ENCODE data around the gene MAP2K5. TPM values are rescaled to one million over a fixed set of nuclear protein-coding genes. Genes with fewer than 3 reads are reported as not detected.

MAP2K5 gene
- total RNA-seq, 1 donor, result 8.9 TPM

DNA sequence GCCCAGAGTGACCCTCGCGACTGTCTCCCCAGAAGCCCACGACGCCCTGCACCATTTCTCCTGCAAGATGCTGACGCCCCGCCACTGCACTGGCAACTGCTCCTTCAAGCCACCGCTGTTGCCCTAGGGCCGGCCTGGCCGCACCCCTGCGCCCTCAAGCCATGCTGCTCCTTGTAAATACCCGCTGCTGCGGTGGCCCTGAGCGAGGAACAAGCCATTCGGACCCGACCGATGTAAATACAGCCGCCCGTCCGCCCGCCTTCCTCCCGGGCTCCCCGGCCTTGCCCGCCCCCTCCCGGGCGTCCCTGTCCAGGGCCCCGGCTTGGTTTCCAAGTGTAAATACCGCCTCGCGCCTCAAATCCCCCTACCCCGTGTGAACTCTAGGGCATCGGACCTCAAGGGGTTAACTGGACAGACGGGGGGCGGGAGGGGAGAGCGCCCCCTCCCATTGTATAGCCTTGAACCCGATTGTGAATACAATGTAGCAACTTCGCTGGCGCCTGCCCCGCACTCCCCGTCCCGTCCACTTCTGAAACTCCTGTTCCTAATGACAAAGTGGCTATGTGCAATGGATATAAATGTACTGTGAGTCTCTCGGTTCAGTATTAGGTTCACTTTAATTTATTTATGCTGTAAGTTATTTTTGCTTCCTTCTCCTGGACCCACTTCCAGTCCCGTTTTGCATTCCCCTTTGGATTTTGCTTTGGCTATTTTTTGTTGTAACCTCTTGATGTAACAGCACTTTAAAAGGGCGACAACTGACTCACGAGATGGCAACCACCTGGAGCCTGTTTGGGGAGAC, 291.4 kb downstream of the MAP2K5 start:
- no peak overlapping the region for H3K4me3 ChIP-seq (ENCODE audit: low read depth, low read length)
- TF ChIP-seq, protein P1, sequence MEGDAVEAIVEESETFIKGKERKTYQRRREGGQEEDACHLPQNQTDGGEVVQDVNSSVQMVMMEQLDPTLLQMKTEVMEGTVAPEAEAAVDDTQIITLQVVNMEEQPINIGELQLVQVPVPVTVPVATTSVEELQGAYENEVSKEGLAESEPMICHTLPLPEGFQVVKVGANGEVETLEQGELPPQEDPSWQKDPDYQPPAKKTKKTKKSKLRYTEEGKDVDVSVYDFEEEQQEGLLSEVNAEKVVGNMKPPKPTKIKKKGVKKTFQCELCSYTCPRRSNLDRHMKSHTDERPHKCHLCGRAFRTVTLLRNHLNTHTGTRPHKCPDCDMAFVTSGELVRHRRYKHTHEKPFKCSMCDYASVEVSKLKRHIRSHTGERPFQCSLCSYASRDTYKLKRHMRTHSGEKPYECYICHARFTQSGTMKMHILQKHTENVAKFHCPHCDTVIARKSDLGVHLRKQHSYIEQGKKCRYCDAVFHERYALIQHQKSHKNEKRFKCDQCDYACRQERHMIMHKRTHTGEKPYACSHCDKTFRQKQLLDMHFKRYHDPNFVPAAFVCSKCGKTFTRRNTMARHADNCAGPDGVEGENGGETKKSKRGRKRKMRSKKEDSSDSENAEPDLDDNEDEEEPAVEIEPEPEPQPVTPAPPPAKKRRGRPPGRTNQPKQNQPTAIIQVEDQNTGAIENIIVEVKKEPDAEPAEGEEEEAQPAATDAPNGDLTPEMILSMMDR (IDR thresholded peaks at IDR 0.05; ENCODE audit: insufficient read depth, low read length), result peak; percentile 57
- DNase-seq (ENCODE audit: low read depth), result no peak

DNA sequence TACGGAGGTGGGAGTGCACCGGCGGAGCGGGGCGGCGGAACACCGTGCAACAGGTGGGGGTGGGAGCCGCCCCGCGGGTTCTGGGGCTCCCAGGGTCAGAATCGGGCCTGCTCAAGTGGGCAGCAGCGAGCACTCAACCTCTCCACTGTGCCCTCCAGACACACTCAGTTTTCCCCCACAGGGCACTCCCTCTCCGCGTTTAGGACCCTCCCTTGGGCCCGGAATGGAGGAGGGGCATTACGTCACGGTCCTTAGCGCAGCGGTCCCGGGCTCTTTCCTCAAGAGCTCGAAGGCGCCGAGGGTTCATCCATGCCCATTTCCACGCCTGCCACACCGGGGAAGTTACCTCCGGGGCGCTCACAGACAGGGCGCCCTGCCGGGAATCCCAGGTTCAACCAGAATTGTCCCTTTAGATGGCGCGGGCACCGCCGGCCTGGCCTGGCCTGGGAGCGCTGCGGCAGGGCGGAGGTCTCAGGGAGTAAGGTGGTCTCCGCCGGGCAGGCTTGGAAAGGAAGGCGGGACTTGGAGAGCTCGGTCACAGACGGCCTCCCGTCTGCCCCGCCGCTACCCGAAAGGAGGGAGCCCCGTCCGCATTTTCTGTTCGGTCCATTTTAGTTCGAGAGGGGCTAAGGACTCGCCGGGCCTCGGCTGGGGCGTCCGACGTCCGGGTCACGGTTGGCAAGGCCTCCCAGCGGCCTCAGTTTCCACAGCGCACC, 292.2 kb downstream of the MAP2K5 start:
- DNase-seq (ENCODE audit: low read depth), result no peak
- no peak overlapping the region for H3K4me3 ChIP-seq (ENCODE audit: low read depth, low read length)
- TF ChIP-seq, protein P1 (IDR thresholded peaks at IDR 0.05; ENCODE audit: insufficient read depth, low read length), result no peak

DNA sequence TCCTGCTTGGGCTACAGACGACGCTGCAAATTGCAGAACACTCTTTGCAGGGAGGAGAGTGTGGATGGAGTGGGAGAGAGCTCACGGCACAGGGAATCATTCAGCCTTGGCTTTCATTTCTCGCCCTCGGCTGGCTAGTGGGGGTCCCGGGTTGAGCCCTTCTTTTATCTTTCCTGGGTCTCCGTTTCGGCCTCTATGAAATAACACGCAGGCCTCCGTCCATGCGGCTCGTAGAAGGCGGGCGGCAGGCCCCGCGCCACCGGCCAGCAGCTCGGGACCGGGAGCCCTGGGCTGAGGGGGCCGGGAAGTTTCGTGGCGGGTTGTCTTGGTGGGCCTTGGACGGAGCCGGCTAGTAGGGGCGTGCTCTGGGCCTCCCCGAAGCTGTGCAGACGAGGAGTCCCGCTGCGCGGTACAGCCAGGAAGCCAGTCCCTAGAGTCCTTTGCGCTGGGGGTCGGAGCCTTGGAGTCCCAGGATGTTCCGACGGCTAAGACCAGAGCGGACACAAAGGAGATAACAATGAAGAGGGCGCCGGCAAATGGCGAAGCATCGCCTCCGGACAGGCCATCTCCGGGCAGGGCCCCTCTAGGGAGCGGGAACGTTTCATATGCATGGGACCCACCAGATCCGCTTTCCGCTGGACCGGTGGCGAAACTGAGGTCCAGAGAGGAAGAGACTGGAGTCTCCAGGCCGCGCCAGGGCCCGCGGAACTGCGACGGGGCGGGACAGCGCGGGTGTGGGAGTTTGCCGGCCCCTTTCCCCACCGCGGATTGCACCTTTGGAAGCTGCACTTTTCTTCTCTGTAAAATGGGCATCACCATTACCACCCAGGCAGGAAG, 293.0 kb downstream of the MAP2K5 start:
- peak overlapping the region; percentile 34 for H3K4me3 ChIP-seq (ENCODE audit: low read depth, low read length)
- DNase-seq (ENCODE audit: low read depth), result no peak
- TF ChIP-seq, protein P1 (IDR thresholded peaks at IDR 0.05; ENCODE audit: insufficient read depth, low read length), result no peak

DNA sequence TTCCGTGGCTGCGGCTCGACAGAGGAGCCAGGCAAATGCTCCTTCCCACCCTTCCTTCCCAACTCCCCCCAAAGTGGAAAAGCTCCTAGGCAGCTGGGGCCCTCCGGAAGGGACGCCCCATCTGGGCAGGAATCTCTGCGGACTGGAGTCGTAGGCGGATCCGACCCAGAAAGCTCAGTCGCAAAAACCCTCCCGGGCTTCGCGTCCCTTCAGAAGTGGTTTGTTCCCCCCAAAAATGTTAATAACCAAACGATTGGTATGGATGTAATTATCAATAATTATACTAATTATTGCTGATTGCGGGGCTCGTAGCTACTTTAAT, 293.6 kb downstream of the MAP2K5 start:
- H3K4me3 ChIP-seq (ENCODE audit: low read depth, low read length), result peak overlapping the region; percentile 34
- TF ChIP-seq, protein P1 (IDR thresholded peaks at IDR 0.05; ENCODE audit: insufficient read depth, low read length), result no peak
- DNase-seq (ENCODE audit: low read depth), result no peak

DNA sequence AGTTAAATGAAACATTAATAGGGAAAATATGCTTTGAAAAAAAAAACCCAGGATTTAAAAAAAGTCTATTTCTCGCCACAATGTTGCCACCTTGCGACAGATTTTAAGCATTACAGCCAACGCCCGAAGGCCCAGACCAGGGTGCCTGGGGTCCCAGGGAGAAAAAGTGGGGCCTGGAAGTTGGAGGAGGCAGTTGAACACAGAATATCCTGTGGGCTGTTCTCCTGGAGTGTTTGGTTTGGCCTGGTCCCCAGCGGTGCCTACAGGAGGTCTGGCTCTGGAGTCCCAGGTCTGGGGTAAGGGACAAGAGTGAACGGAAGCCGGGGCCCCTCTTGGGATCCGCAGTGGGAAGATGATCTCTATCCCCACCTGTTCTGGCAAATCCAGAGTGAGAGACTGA, 294.0 kb downstream of the MAP2K5 start:
- peak; percentile 63 for DNase-seq (ENCODE audit: low read depth)
- TF ChIP-seq, protein P1 (IDR thresholded peaks at IDR 0.05; ENCODE audit: insufficient read depth, low read length), result peak; percentile 79
- no peak overlapping the region for H3K4me3 ChIP-seq (ENCODE audit: low read depth, low read length)

DNA sequence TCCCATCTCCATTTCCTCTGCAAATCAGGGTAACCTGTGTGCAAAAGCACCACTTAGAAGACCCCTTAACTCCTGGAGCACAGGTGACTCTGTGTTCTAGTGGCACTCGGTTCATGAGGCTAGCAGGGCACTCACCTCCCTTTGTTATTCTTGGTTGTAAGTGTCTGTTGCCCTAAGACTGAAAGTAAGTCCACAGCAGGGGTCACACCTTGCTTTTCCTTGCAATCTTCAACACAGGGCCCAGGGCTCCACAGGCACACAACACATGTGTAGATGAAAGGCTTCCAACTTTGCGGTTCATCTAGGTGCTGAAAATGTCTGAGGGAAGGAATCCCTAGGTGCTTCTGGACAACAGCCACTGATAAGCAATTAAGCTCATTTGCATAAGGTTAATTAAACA, 294.5 kb downstream of the MAP2K5 start:
- no peak for DNase-seq (ENCODE audit: low read depth)
- TF ChIP-seq, protein P1 (IDR thresholded peaks at IDR 0.05; ENCODE audit: insufficient read depth, low read length), result no peak
- no peak overlapping the region for H3K4me3 ChIP-seq (ENCODE audit: low read depth, low read length)

All from fibroblast of the aortic adventitia (primary cell).